GM20000 (cell line): ENCODE measurements around the gene TMC1.

Experiments used
- DNase-seq: peaks from one replicate; pipeline ENCODE4 v3.0.0; 2012; ENCODE audit warnings: low spot score
- CTCF ChIP-seq: IDR thresholded peaks from 2 replicates; pipeline ENCODE4 v1.5.1; 2012; ENCODE audit warnings: mild to moderate bottlenecking, control low read depth; ENCODE audit errors: extremely low read depth, missing control alignments

TMC1 gene

GRCh38 chr9:72773570-72773969 is 252.2 kb downstream of the TMC1 start:
- TF ChIP-seq CTCF = no peak
- DNase-seq = no peak

- TF ChIP-seq CTCF = no peak
- DNase-seq = no peak
Measured at GRCh38 chr9:72775570-72775969, 254.2 kb downstream of the TMC1 start.

- TF ChIP-seq CTCF = no peak
- no peak for DNase-seq
Measured at GRCh38 chr9:72779614-72780013, 258.2 kb downstream of the TMC1 start.

GRCh38 chr9:72786948-72787347 is 265.5 kb downstream of the TMC1 start:
- no peak for DNase-seq
- no peak for TF ChIP-seq CTCF

- DNase-seq = no peak
- no peak for TF ChIP-seq CTCF
Measured at GRCh38 chr9:72788966-72789735, 267.7 kb downstream of the TMC1 start.

- DNase-seq = no peak
- no peak for TF ChIP-seq CTCF
Measured at GRCh38 chr9:72789885-72790284, 268.5 kb downstream of the TMC1 start.

- DNase-seq = no peak
- TF ChIP-seq CTCF = no peak
Measured at GRCh38 chr9:72790989-72791388, 269.6 kb downstream of the TMC1 start.
